Transverse colon (tissue), 4 donors: ENCODE data around the gene PDZD2.

ENCODE experiments used
- CTCF ChIP-seq, 5 experiments: fragments of 200-600 bp in 3 of 5; fragments of 450-650 bp in 2 of 5; sonication (generic) in 3 of 5; IDR thresholded peaks; 1 replicate in 2 of 5; 2 replicates in 3 of 5; pipeline ENCODE4 v1.5.1; 2016 to 2017; ENCODE audit warnings: antibody characterized with exemption in 5 of 5, inconsistent platforms in 3 of 5, mild to moderate bottlenecking in 2 of 5, moderate library complexity in 1 of 5
- EP300 ChIP-seq: sonication (generic); formaldehyde crosslinking; IDR thresholded peaks from one replicate; pipeline ENCODE4 v1.6.1; 2017; ENCODE audit warnings: antibody characterized with exemption, low read depth
- POLR2A ChIP-seq: fragments of 450-650 bp; IDR thresholded peaks from one replicate; pipeline ENCODE4 v1.6.1; 2016; ENCODE audit warnings: antibody characterized with exemption, mild to moderate bottlenecking, moderate library complexity
- POLR2AphosphoS5 ChIP-seq, 3 donors: sonication (generic); formaldehyde crosslinking; IDR thresholded peaks; one replicate each; pipeline ENCODE4 v1.6.1; 2016; ENCODE audit warnings: antibody characterized with exemption in 3 of 3

- TF ChIP-seq CTCF (IDR thresholded peaks at IDR 0.05) (no peak), EP300 (no peak), POLR2A (no peak), POLR2AphosphoS5 (IDR thresholded peaks at IDR 0.05) (no peak)
These were observed 206.4 kb downstream of the PDZD2 start for GRCh38 chr5:31845361-31845760.
